RWPE1 (cell line): ENCODE measurements around the gene ABLIM2.

Source experiments
- CTCF ChIA-PET: fragments of 350-600 bp; sonication (Branson Sonifier 250); formaldehyde crosslinking; extraction: SDS; loops from one replicate; lab custom pipeline; 2021; lab: Yijun Ruan, JAX
- POLR2A ChIA-PET: fragments of 400-600 bp; formaldehyde crosslinking; extraction: SDS; loops from one replicate; lab custom pipeline; 2020; ENCODE audit warnings: antibody characterized with exemption; ENCODE audit not compliant: low non-redundant PET; lab: Yijun Ruan, JAX
- DNase-seq: peaks from one replicate; pipeline ENCODE4 v3.0.0; 2012; ENCODE audit warnings: low spot score
- H3K27ac ChIP-seq: fragments of 450-650 bp; 2 replicates; pipeline ENCODE4 v1.5.1; 2017
- CTCF ChIP-seq: fragments of 450-650 bp; conservative IDR thresholded peaks from 2 replicates; pipeline ENCODE4 v1.5.1; 2017; ENCODE audit warnings: low read depth, mild to moderate bottlenecking

ABLIM2 gene

GRCh38 chr4:8171984-8172924, 13.6 kb upstream of the ABLIM2 start:
- CTCF ChIA-PET, result no interaction called here
- H3K27ac ChIP-seq, result no peak overlapping the region
- TF ChIP-seq CTCF, result no peak
- DNase-seq, result no peak
- POLR2A ChIA-PET, result no interaction called here

GRCh38 chr4:8171266-8171665, 12.7 kb upstream of the ABLIM2 start:
- CTCF ChIA-PET, result no interaction called here
- POLR2A ChIA-PET, result no interaction called here
- DNase-seq, result no peak
- H3K27ac ChIP-seq, result no peak overlapping the region
- TF ChIP-seq CTCF, result no peak

GRCh38 chr4:8170341-8170740, 11.7 kb upstream of the ABLIM2 start:
- CTCF ChIA-PET, result interaction anchor here (0.6 to 0.7 kb wide), 2 partner anchors 187 to 409 kb away, joined by 3 to 6 read pairs; no protein-coding TSS in a partner anchor
- H3K27ac ChIP-seq, result no peak overlapping the region
- no peak for DNase-seq
- POLR2A ChIA-PET, result no interaction called here
- no peak for TF ChIP-seq CTCF

GRCh38 chr4:8169763-8170162, 11.2 kb upstream of the ABLIM2 start:
- ChIA-PET POLR2A (no interaction called here), CTCF (interaction anchor here (0.6 to 0.7 kb wide), 2 partner anchors 188 to 408 kb away, joined by 3 to 6 read pairs; no protein-coding TSS in a partner anchor)
- no peak for DNase-seq
- TF ChIP-seq CTCF, result no peak
- H3K27ac ChIP-seq, result no peak overlapping the region

GRCh38 chr4:8168832-8169598, 10.4 kb upstream of the ABLIM2 start:
- no peak overlapping the region for H3K27ac ChIP-seq
- ChIA-PET POLR2A (no interaction called here), CTCF (interaction anchor here (0.5 to 0.6 kb wide), 2 partner anchors 21 to 49 kb away, joined by 3 read pairs; no protein-coding TSS in a partner anchor)
- TF ChIP-seq CTCF, result no peak
- no peak for DNase-seq

- DNase-seq, result no peak
- no peak overlapping the region for H3K27ac ChIP-seq
- ChIA-PET POLR2A (no interaction called here), CTCF (interaction anchor here (0.5 to 1.5 kb wide), 2 partner anchors 8 to 22 kb away, joined by 3 to 7 read pairs; no protein-coding TSS in a partner anchor)
- no peak for TF ChIP-seq CTCF
These were observed 9.6 kb upstream of the ABLIM2 start for GRCh38 chr4:8168232-8168631.
